ENCODE results near the gene TRPV3. TPM values are rescaled to one million over a fixed set of nuclear protein-coding genes. Genes with fewer than 3 reads are reported as not detected.
A peak's percentile ranks its signal among the peaks of the same experiment; 100 is the strongest.
"Not testable (repeated sequence)": the region's sequence is repeated elsewhere in the genome, so short reads cannot be mapped to it uniquely, and the experiment has no call there.

The TRPV3 gene
- total and polyA plus RNA-seq, 2 donors = 0.80 to 5.1 TPM

GRCh38 chr17:3479988-3480387 is 77.6 kb downstream of the TRPV3 start:
- 74% methylated on average over 3 of the region's 3 CpGs for WGBS

GRCh38 chr17:3475812-3476610 is 81.6 kb downstream of the TRPV3 start, which contains the start of gene ASPA:
Gene ASPA, plus strand, starts transcription at chr17:3475997. Its CDS starts 163 bp downstream, at chr17:3476160.
- DNase-seq (ENCODE audit: extremely low spot score) = no peak
- H3K4me1 ChIP-seq (ENCODE audit: insufficient read depth) = no peaks in the 10 kb centered on the region
- H3K36me3 ChIP-seq (ENCODE audit: insufficient read depth) = no peaks in the 10 kb centered on the region
- WGBS = 33% methylated on average over 7 of the region's 7 CpGs
- H3K27ac ChIP-seq (ENCODE audit: low read depth) = peak within 1 kb of the TSS; percentile 74
- peak within 1 kb of the TSS; percentile 38 for H3K4me3 ChIP-seq (ENCODE audit: low read depth, low read length)

More at GRCh38 chr17:3479988-3480387, 77.6 kb downstream of the TRPV3 start:
- DNase-seq (ENCODE audit: extremely low spot score) = no peak
- Histone ChIP-seq H3K4me1 (ENCODE audit: insufficient read depth) (no peaks in the 10 kb centered on the region), H3K27ac (ENCODE audit: low read depth) (no peak overlapping the region), H3K36me3 (ENCODE audit: insufficient read depth) (no peaks in the 10 kb centered on the region), H3K4me3 (ENCODE audit: low read depth, low read length) (no peak overlapping the region)

GRCh38 chr17:3475251-3475685 is 82.3 kb downstream of the TRPV3 start:
- Histone ChIP-seq H3K36me3 (ENCODE audit: insufficient read depth) (no peaks in the 10 kb centered on the region), H3K4me3 (ENCODE audit: low read depth, low read length) (no peak overlapping the region), H3K4me1 (ENCODE audit: insufficient read depth) (no peaks in the 10 kb centered on the region), H3K27ac (ENCODE audit: low read depth) (peak overlapping the region; percentile 50)
- 59% methylated on average over 4 of the region's 4 CpGs for WGBS
- no peak for DNase-seq (ENCODE audit: extremely low spot score)

GRCh38 chr17:3474212-3474611 is 83.4 kb downstream of the TRPV3 start:
- DNase-seq (ENCODE audit: extremely low spot score) = peak; percentile 35
- H3K4me3 ChIP-seq (ENCODE audit: low read depth, low read length) = no peak overlapping the region
- 20% methylated on average over 3 of the region's 3 CpGs for WGBS
- H3K4me1 ChIP-seq (ENCODE audit: insufficient read depth) = no peaks in the 10 kb centered on the region
- H3K27ac ChIP-seq (ENCODE audit: low read depth) = peak overlapping the region; percentile 50
- no peaks in the 10 kb centered on the region for H3K36me3 ChIP-seq (ENCODE audit: insufficient read depth)

GRCh38 chr17:3472137-3472536 is 85.5 kb downstream of the TRPV3 start:
- no peak overlapping the region for H3K4me3 ChIP-seq (ENCODE audit: low read depth, low read length)
- no peaks in the 10 kb centered on the region for H3K36me3 ChIP-seq (ENCODE audit: insufficient read depth)
- no peak overlapping the region for H3K27ac ChIP-seq (ENCODE audit: low read depth)
- no peaks in the 10 kb centered on the region for H3K4me1 ChIP-seq (ENCODE audit: insufficient read depth)
- WGBS = 96% methylated on average over 21 of the region's 21 CpGs
- DNase-seq (ENCODE audit: extremely low spot score) = no peak

- 93% methylated on average over 38 of the region's 38 CpGs for WGBS
- no peaks in the 10 kb centered on the region for H3K36me3 ChIP-seq (ENCODE audit: insufficient read depth)
- H3K4me1 ChIP-seq (ENCODE audit: insufficient read depth) = no peaks in the 10 kb centered on the region
- no peak within 1 kb of the TSS for H3K4me3 ChIP-seq (ENCODE audit: low read depth, low read length)
- no peak for DNase-seq (ENCODE audit: extremely low spot score)
- H3K27ac ChIP-seq (ENCODE audit: low read depth) = no peak within 1 kb of the TSS
These were observed 86.0 kb downstream of the TRPV3 start, which contains the start of gene SPATA22 for GRCh38 chr17:3471599-3471998. Gene SPATA22, minus strand, starts transcription at chr17:3471819. Its CDS starts 2,494 bp downstream, at chr17:3469325.

- no peak for DNase-seq (ENCODE audit: extremely low spot score)
- Histone ChIP-seq H3K4me1 (ENCODE audit: insufficient read depth) (no peaks in the 10 kb centered on the region), H3K36me3 (ENCODE audit: insufficient read depth) (no peaks in the 10 kb centered on the region), H3K4me3 (ENCODE audit: low read depth, low read length) (no peak overlapping the region), H3K27ac (ENCODE audit: low read depth) (no peak overlapping the region)
- WGBS = 79% methylated on average over 5 of the region's 5 CpGs
These were observed 88.1 kb downstream of the TRPV3 start for GRCh38 chr17:3469529-3469928.

- DNase-seq (ENCODE audit: extremely low spot score); H3K4me3 ChIP-seq (ENCODE audit: low read depth, low read length); H3K4me1 ChIP-seq (ENCODE audit: insufficient read depth); H3K36me3 ChIP-seq (ENCODE audit: insufficient read depth); H3K27ac ChIP-seq (ENCODE audit: low read depth): not testable (repeated sequence)
- 80% methylated on average over 1 of the region's 1 CpG for WGBS
These were observed 91.3 kb downstream of the TRPV3 start for GRCh38 chr17:3466355-3466754.

Other genes starting within 250 kb of the TRPV3 start
- 0.42 TPM for gene OR3A2, start 171.5 kb downstream of the TRPV3 start, total RNA-seq
- gene OR3A2, start 171.5 kb downstream of the TRPV3 start, polyA plus RNA-seq = 0.22 TPM
- gene OR1E1, start 159.4 kb downstream of the TRPV3 start, total RNA-seq = not detected
- gene OR1E1, start 159.4 kb downstream of the TRPV3 start, polyA plus RNA-seq = not detected
- gene OR3A3, start 146.4 kb downstream of the TRPV3 start, total RNA-seq = not detected
- gene OR3A3, start 146.4 kb downstream of the TRPV3 start, polyA plus RNA-seq = not detected
- not detected for gene OR1E2, start 124.0 kb downstream of the TRPV3 start, total RNA-seq
- gene OR1E2, start 124.0 kb downstream of the TRPV3 start, polyA plus RNA-seq = not detected
- gene SPATA22, start 86.0 kb downstream of the TRPV3 start, total RNA-seq = 1.0 TPM
- gene SPATA22, start 86.0 kb downstream of the TRPV3 start, polyA plus RNA-seq = 0.23 TPM
- 44.9 TPM for gene ASPA, start 81.8 kb downstream of the TRPV3 start, total RNA-seq
- 2.8 TPM for gene ASPA, start 81.8 kb downstream of the TRPV3 start, polyA plus RNA-seq
- 4.5 TPM for gene TRPV1, start 51.6 kb upstream of the TRPV3 start, total RNA-seq
- gene TRPV1, start 51.6 kb upstream of the TRPV3 start, polyA plus RNA-seq = 4.0 TPM
- gene SHPK, start 78.4 kb upstream of the TRPV3 start, total RNA-seq = 12.6 TPM
- 8.0 TPM for gene SHPK, start 78.4 kb upstream of the TRPV3 start, polyA plus RNA-seq
- gene CTNS, start 78.9 kb upstream of the TRPV3 start, total RNA-seq = 10.6 TPM
- 13.8 TPM for gene CTNS, start 78.9 kb upstream of the TRPV3 start, polyA plus RNA-seq
- gene TAX1BP3, start 110.8 kb upstream of the TRPV3 start, total RNA-seq = 64.2 TPM
- 129 TPM for gene TAX1BP3, start 110.8 kb upstream of the TRPV3 start, polyA plus RNA-seq
- 7.8 TPM for gene EMC6, start 111.0 kb upstream of the TRPV3 start, total RNA-seq
- gene EMC6, start 111.0 kb upstream of the TRPV3 start, polyA plus RNA-seq = 77.1 TPM
- 1.3 TPM for gene P2RX5, start 138.3 kb upstream of the TRPV3 start, total RNA-seq
- 1.0 TPM for gene P2RX5, start 138.3 kb upstream of the TRPV3 start, polyA plus RNA-seq
- gene HASPIN, start 166.1 kb upstream of the TRPV3 start, total RNA-seq = 2.2 TPM
- gene HASPIN, start 166.1 kb upstream of the TRPV3 start, polyA plus RNA-seq = 0.08 TPM
- gene ITGAE, start 243.4 kb upstream of the TRPV3 start, total RNA-seq = 14.0 TPM
- gene ITGAE, start 243.4 kb upstream of the TRPV3 start, polyA plus RNA-seq = 34.6 TPM

Measured in urinary bladder (tissue), 4 donors.